T47D (cell line): ENCODE measurements around the gene SHC4.

ENCODE experiments used
- DNase-seq, 2 experiments: peaks; one replicate each; pipeline versions ENCODE4 v3.0.0 to v3.0.0-alpha.2; 2011 to 2012; ENCODE audit warnings: low read depth in 1 of 2, low spot score in 1 of 2
- JUND ChIP-seq: IDR thresholded peaks from 2 replicates; pipeline ENCODE4 v1.6.1; 2012; ENCODE audit warnings: low read depth
- in situ Hi-C: cut with HindIII; loops from 2 replicates; pipeline ENCODE4 v1.10.0; 2016; ENCODE audit warnings: low sequenced_read_pairs, low pct_unique_long_range_greater_than_20kb

Gene SHC4

GRCh38 chr15:48963524-48964113 lies at the start of gene SHC4:
TSS of gene SHC4 (minus strand) at chr15:48963919. CDS start at chr15:48963015, 904 bp downstream.
- TF ChIP-seq JUND = peak; percentile 65; the same call in 1 of the 2 replicates
- DNase-seq = peak; percentile 54 to 68
- in situ Hi-C loops = no loop called here

DNA sequence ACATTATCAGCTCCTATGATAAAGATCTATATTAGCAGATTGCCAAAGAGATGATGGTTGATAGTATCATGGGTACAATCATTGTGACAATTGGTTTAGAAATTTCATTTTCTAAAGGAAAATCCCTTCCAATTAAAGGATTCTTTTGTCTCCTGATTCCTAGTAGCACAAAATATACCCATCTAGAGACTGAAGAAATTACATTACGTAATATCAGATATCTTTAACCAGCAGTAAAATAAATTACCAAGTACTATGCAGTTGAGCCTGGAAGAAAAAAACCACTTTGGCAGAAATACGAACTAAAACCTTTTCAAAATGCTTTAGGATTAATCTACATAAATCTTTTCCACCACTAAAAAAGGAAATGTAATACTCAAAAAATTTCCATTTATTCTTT lies 35.6 kb upstream of the SHC4 start:
- DNase-seq = no peak
- in situ Hi-C loops = no loop called here
- no peak for TF ChIP-seq JUND

- no peak for TF ChIP-seq JUND
- in situ Hi-C loops = no loop called here
- no peak for DNase-seq
Measured at GRCh38 chr15:48996276-48996675, 32.6 kb upstream of the SHC4 start.

DNA sequence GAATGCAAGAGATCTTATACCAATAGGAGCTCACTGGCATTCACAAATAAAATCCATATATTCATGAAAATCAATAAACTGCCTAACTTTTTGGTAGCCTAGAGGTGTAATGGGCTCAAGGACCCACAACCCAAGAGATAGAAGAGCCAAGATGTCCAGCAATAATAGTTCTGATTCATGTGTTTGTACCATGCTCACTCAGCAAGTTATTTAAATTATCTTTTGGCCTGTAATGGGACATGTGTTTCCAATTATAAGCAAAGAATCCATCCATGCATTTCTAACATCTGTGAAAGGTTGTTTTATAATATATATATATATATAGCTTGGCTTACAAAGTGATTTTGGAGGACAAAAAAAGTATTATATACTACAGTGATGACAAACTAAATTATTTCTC lies 29.7 kb upstream of the SHC4 start:
- in situ Hi-C loops = no loop called here
- no peak for TF ChIP-seq JUND
- DNase-seq = no peak

DNA sequence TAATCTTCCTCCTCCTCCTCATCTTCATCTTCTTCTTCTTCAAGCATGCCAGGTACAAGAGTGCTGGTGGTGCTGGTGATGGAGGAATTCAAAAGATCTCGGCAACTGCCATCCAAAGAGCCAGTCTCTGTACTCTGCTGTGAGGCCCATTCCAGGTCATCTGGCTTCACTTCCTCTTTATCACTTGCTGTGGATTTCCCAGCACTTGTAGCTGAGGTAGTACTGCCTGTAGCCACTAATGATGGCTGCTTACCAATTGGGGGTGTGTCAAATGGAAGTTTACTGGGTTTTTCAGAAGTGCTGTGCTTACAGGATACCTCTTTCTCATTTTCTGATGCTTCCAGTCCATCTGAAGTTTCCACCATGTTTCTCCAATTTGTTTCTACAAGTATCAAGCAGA lies 28.8 kb upstream of the SHC4 start:
- no peak for DNase-seq
- no peak for TF ChIP-seq JUND

GRCh38 chr15:48992096-48992495 lies 28.4 kb upstream of the SHC4 start:
- no peak for DNase-seq
- no peak for TF ChIP-seq JUND
- in situ Hi-C loops = no loop called here

More for the DNA sequence above, 28.8 kb upstream of the SHC4 start:
- in situ Hi-C loops = no loop called here

GRCh38 chr15:48989170-48989569 lies 25.5 kb upstream of the SHC4 start:
- no peak for DNase-seq
- no peak for TF ChIP-seq JUND
- in situ Hi-C loops = no loop called here

GRCh38 chr15:48987142-48987541 lies 23.4 kb upstream of the SHC4 start:
- in situ Hi-C loops = no loop called here
- no peak for TF ChIP-seq JUND
- DNase-seq = no peak

DNA sequence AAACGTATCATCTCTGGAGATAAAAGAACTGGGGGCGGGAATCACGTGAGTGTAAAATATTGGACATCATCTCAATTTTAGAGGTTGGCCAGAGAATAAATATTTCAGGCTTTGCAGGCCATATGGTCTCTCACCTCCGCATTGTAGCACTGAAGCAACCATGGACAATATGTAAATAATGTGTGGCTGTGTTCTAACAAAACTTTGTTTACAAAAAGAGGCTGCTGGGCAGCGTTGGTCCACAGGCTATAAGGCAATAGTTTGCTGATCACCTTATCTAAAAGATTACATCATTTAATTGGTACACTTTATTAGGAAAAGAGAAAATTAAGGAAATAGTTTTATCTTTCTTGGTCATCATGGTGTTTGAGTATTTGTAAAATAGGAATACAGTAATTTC lies 22.5 kb upstream of the SHC4 start:
- no peak for DNase-seq
- in situ Hi-C loops = no loop called here
- no peak for TF ChIP-seq JUND

DNA sequence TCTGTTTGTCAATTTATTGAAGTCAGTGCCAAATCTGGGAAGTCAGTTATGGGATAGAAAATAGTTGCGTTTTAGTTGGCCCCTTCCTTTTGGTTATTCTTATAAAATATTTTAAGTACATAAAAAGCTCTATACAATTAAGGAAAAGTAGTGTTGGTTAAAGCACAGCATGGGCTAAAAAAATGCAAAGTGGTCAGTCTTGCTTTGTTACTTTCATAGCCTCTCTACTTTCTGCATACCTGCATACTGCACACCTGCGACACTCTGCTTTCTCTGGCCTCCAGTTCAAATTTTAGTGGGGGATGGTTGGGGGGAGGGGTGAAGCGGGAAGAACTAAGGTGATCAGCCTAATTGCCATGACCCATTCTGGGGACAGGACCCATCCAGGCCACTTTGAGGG lies 21.8 kb upstream of the SHC4 start:
- TF ChIP-seq JUND = no peak
- in situ Hi-C loops = no loop called here
- DNase-seq = no peak

GRCh38 chr15:48984811-48985352 lies 21.2 kb upstream of the SHC4 start:
- in situ Hi-C loops = no loop called here
- DNase-seq = no peak
- TF ChIP-seq JUND = no peak

DNA sequence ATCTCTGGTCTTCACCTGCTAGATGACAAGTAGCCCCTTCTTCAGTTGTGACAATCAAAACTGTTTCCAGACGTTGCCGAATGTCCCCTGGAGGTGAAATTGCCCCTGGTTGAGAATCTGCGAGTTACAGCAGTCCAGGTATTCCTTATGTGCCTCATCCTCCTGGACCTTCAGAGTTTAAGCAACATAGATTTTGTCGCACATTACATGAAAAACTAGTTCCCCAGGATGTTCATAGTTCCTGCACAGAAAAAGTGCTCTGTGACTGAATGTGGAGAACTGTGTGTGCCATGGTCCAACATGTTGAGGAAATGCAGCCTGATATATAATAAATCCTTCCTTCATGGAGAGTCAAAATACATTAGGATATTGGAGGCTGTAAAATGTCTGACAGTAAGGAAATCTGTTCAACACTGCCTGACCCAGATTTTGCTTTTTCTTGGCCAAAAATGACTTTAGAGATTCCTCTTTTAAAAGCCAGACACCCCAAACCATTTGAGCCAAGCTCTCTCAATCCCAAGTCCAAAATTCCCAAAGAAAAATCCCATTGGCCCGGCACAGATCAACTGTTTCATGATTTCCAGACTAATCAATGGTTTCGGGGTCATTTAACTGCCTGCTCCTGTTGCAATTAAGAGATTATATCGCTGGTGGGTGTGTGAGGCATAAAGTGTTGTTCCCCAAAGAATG lies 20.4 kb upstream of the SHC4 start:
- TF ChIP-seq JUND = no peak
- in situ Hi-C loops = no loop called here
- peak; percentile 12 to 73 for DNase-seq

DNA sequence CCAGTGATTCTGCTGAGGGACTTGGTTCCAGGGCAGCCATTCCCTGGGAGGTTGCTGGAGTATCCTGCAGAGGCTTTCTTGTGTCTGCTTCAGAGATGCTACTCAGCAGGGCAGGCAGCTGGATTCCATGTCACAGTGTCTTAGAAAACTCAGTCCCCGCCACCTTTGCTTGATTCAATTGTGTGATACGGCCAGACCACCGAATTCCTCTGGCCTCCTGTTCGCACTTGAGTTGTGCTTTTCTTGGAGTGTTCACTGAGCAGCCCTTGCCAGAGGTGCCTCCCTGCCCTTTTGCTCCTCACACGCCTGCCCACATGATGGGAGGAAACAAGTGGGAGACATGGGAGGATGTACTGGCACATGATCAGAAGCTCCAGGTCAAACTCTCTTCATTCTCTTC lies 19.6 kb upstream of the SHC4 start:
- in situ Hi-C loops = no loop called here
- DNase-seq = no peak
- no peak for TF ChIP-seq JUND
